Activated CD8-positive, alpha-beta memory T cell treated with anti-CD3 and anti-CD28 coated beads, Interleukin-2, amount 10 ng/mL, durations not matched to agents 7 days and 5 days (primary cell): ENCODE data around the gene APP. TPM values are rescaled to one million over a fixed set of nuclear protein-coding genes. Genes with fewer than 3 reads are reported as not detected.
"Not testable (repeated sequence)": the region's sequence is repeated elsewhere in the genome, so short reads cannot be mapped to it uniquely, and the experiment has no call there.

ENCODE experiments used
- ATAC-seq: fragments of 150-1000 bp; cut with Tn5 transposase; one replicate; pipeline ENCODE4 v1.10.0; 2021; ENCODE audit warnings: moderate library complexity
- CTCF ChIA-PET: fragments of 350-600 bp; sonication (Branson Sonifier 250); formaldehyde crosslinking; loops from one replicate; lab custom pipeline; 2021; ENCODE audit warnings: antibody characterized with exemption; lab: Charles Lee
- DNase-seq: peaks from one replicate; pipeline ENCODE4 v3.0.0-alpha.2; 2020
- H3K27ac Mint-ChIP-seq: one replicate; pipeline ENCODE4 v1.8.0; 2021; ENCODE audit warnings: mild to moderate bottlenecking, mixed read lengths
- H3K27me3 Mint-ChIP-seq: one replicate; pipeline ENCODE4 v1.8.0; 2021; ENCODE audit warnings: mixed read lengths
- H3K36me3 Mint-ChIP-seq: one replicate; pipeline ENCODE4 v1.8.0; 2021; ENCODE audit warnings: mild to moderate bottlenecking, mixed read lengths
- H3K4me1 Mint-ChIP-seq: one replicate; pipeline ENCODE4 v1.8.0; 2021; ENCODE audit warnings: mixed read lengths
- H3K4me3 Mint-ChIP-seq: one replicate; pipeline ENCODE4 v1.8.0; 2021; ENCODE audit warnings: mild to moderate bottlenecking, moderate library complexity, mixed read lengths
- H3K9me3 Mint-ChIP-seq: one replicate; pipeline ENCODE4 v1.8.0; 2022; ENCODE audit warnings: low read depth, mixed read lengths
- total RNA-seq, 2 experiments: library from RNA; stranded (reverse); gene quantifications; one replicate each; pipeline ENCODE4 v1.2.3, GENCODE V29; 2021

Gene APP
- total RNA-seq, 2 experiments from 2014 or later: 11.2 to 25.1 TPM

DNA sequence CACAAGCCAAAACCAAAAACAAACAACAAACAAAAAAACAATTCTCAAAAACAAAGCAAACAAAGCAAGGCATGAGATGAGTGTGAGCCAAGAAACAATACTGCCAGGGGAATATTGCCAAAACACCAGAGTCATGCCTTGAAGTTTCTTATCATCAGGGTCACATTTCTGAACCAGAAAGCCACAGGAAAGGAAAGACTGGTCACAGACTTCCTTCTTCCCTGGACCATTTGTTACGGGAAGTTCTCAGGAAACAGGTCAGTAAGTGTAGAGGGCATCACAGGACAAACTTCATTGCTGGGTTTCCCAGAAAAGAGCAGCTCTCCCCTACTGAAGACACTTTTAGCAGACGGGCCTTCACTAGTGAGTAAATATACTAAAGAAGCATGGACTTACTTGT is 244.6 kb downstream of the APP start:
- CTCF ChIA-PET: no interaction called here

DNA sequence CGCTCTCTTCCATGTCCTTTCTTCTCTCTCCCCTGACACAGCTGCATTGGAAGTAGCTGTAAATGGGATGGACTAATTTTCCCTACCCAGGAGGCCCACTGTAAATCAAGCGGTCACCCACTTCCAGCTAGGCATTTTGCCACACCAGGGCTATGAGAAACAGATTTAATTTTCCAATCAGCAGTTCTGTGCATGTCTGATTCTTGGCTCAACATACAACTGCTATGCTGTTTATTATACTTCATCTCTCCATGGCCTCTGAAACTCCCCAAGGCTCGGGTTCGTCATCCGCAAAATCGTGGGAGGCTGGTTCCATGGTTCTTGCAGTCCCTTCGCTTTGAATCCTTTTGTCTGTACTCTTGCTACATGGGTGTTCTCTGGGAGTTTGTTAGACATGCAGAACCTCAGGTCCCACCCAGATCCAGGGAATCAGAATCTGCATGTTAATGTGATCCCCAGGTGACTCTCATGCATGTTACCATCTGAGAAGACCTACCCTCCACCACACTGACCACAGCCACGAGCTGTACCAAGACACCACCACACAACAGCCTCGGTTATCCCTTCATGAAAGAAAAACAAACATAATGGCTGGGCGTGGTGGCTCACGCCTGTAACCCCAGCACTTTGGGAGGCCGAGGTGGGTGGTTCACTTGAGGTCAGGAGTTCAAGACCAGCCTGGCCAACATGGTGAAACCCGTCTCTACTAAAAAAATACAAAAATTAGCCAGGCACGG is 245.3 kb downstream of the APP start:
- Mint-ChIP-seq H3K4me1 (no peaks in the 10 kb centered on the region), H3K4me3 (no peak overlapping the region), H3K9me3 (no peaks in the 10 kb centered on the region), H3K27ac (no peak overlapping the region), H3K27me3 (no peaks in the 10 kb centered on the region), H3K36me3 (no peaks in the 10 kb centered on the region)
- ATAC-seq (no peak), DNase-seq (no peak)
- CTCF ChIA-PET: no interaction called here

More for the DNA sequence above, 244.6 kb downstream of the APP start:
- no peaks in the 10 kb centered on the region for H3K36me3 Mint-ChIP-seq
- H3K4me3 Mint-ChIP-seq: no peak overlapping the region
- no peaks in the 10 kb centered on the region for H3K4me1 Mint-ChIP-seq
- no peak overlapping the region for H3K27ac Mint-ChIP-seq
- no peaks in the 10 kb centered on the region for H3K27me3 Mint-ChIP-seq
- H3K9me3 Mint-ChIP-seq: no peaks in the 10 kb centered on the region
- DNase-seq (no peak), ATAC-seq (no peak)

DNA sequence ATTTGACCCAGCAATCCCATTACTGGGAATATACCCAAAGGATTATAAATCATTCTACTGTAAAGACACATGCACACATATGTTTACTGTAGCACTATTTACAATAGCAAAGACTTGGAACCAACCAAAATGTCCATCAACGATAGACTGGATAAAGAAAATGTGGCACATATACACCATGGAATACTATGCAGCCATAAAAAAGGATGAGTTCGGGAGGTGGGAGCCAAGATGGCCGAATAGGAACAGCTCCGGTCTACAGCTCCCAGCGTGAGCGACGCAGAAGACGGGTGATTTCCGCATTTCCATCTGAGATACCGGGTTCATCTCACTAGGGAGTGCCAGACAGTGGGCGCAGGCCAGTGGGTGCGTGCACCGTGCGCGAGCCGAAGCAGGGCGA is 252.4 kb downstream of the APP start:
- H3K27ac Mint-ChIP-seq, H3K36me3 Mint-ChIP-seq, ATAC-seq, H3K4me1 Mint-ChIP-seq, H3K27me3 Mint-ChIP-seq, DNase-seq, CTCF ChIA-PET, H3K4me3 Mint-ChIP-seq, H3K9me3 Mint-ChIP-seq: not testable (repeated sequence)

GRCh38 chr21:25916226-25916625 is 254.3 kb downstream of the APP start:
- DNase-seq (no peak), ATAC-seq (no peak)
- H3K27me3 Mint-ChIP-seq: no peaks in the 10 kb centered on the region

GRCh38 chr21:25913479-25913878 is 257.1 kb downstream of the APP start:
- CTCF ChIA-PET: no interaction called here
- Mint-ChIP-seq H3K27ac (no peak overlapping the region), H3K27me3 (no peaks in the 10 kb centered on the region), H3K36me3 (no peaks in the 10 kb centered on the region), H3K4me1 (no peaks in the 10 kb centered on the region), H3K9me3 (peaks cover 1% of the 10 kb centered on the region), H3K4me3 (no peak overlapping the region)
- DNase-seq (no peak), ATAC-seq (no peak)

More at GRCh38 chr21:25916226-25916625, 254.3 kb downstream of the APP start:
- H3K9me3 Mint-ChIP-seq: peaks cover 1% of the 10 kb centered on the region
- CTCF ChIA-PET: no interaction called here
- H3K27ac Mint-ChIP-seq: no peak overlapping the region
- no peak overlapping the region for H3K4me3 Mint-ChIP-seq
- no peaks in the 10 kb centered on the region for H3K4me1 Mint-ChIP-seq
- no peaks in the 10 kb centered on the region for H3K36me3 Mint-ChIP-seq

- Mint-ChIP-seq H3K27ac (no peak overlapping the region), H3K4me3 (no peak overlapping the region), H3K4me1 (no peaks in the 10 kb centered on the region), H3K9me3 (no peaks in the 10 kb centered on the region), H3K36me3 (no peaks in the 10 kb centered on the region), H3K27me3 (no peaks in the 10 kb centered on the region)
- no peak for ATAC-seq
- CTCF ChIA-PET: no interaction called here
- no peak for DNase-seq
Measured at GRCh38 chr21:25912402-25912746, 258.2 kb downstream of the APP start.

GRCh38 chr21:25911730-25912401 is 258.7 kb downstream of the APP start:
- no peak for ATAC-seq
- CTCF ChIA-PET: no interaction called here

DNA sequence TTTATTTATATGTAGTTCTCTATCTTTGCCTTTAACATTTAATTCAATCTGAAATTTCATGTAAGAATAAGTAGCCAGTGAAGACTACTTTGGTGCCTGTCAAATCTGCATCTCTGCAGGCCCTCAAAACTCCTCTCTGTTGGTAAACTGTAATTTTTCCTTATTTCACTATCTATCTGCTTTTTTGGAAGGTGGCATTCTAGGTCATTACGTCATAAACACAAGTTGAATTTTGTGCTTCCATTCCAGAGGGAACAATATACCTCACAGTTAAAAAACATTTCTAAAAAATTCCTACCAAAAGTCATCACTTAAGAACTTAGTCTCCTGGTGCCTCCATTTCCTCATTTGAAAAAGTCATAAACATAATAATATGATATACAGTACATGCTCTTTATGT is 259.8 kb downstream of the APP start:
- ATAC-seq (no peak), DNase-seq (no peak)
- Mint-ChIP-seq H3K4me1 (no peaks in the 10 kb centered on the region), H3K4me3 (no peak overlapping the region), H3K27me3 (no peaks in the 10 kb centered on the region), H3K36me3 (no peaks in the 10 kb centered on the region), H3K9me3 (no peaks in the 10 kb centered on the region), H3K27ac (no peak overlapping the region)
- CTCF ChIA-PET: no interaction called here

More at GRCh38 chr21:25911730-25912401, 258.7 kb downstream of the APP start:
- no peaks in the 10 kb centered on the region for H3K4me1 Mint-ChIP-seq
- H3K9me3 Mint-ChIP-seq: no peaks in the 10 kb centered on the region
- H3K27ac Mint-ChIP-seq: no peak overlapping the region
- H3K36me3 Mint-ChIP-seq: no peaks in the 10 kb centered on the region
- H3K4me3 Mint-ChIP-seq: no peak overlapping the region
- no peaks in the 10 kb centered on the region for H3K27me3 Mint-ChIP-seq
- DNase-seq: no peak

DNA sequence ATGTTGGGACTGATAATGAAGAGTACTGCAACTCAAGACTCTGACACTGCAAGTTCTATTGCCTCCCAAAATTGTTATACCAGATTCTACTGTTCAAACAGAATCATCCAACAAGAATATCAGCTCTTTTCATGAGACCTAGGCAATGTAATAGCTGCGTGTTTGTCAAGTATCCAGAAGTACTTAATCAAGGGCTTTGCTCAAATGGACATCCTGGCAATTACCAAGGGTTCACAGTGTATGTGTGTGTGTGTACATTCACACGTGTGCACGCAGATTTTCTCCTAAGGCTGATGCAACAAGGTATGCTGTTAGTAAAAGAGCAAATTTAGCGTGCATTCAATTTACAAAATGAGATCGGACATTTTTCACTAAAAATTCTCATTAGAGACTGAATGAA is 261.2 kb downstream of the APP start:
- H3K36me3 Mint-ChIP-seq: no peaks in the 10 kb centered on the region
- no peak overlapping the region for H3K27ac Mint-ChIP-seq
- no peaks in the 10 kb centered on the region for H3K27me3 Mint-ChIP-seq
- H3K4me1 Mint-ChIP-seq: no peaks in the 10 kb centered on the region
- CTCF ChIA-PET: no interaction called here
- no peaks in the 10 kb centered on the region for H3K9me3 Mint-ChIP-seq
- ATAC-seq (no peak), DNase-seq (no peak)
- no peak overlapping the region for H3K4me3 Mint-ChIP-seq

DNA sequence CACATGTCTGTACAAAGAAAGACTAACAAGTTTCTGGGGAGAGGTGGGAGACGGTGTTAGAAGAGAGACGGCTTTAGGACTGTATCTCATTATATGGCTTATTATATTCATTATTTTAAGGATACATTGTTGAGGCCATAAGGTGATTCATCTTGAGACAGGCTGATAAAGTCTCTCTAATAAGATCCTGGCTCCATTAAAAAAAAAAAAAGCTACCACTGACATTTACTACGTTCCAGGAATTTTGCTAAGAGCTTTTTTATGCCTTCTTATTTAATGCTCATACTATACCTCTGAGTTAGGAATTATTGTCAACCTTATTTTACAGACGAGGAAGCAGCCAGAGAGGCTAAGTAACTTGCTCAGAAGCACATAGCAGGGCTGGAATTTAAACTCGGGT is 262.1 kb downstream of the APP start:
- Mint-ChIP-seq H3K9me3 (no peaks in the 10 kb centered on the region), H3K36me3 (no peaks in the 10 kb centered on the region), H3K4me1 (no peaks in the 10 kb centered on the region), H3K27ac (no peak overlapping the region), H3K27me3 (no peaks in the 10 kb centered on the region), H3K4me3 (no peak overlapping the region)
- ATAC-seq (no peak), DNase-seq (no peak)
- CTCF ChIA-PET: no interaction called here

- no peak overlapping the region for H3K27ac Mint-ChIP-seq
- H3K36me3 Mint-ChIP-seq: no peaks in the 10 kb centered on the region
- CTCF ChIA-PET: no interaction called here
Measured at GRCh38 chr21:25907573-25908275, 262.8 kb downstream of the APP start.

GRCh38 chr21:25906587-25906986 is 264.0 kb downstream of the APP start:
- no peaks in the 10 kb centered on the region for H3K4me1 Mint-ChIP-seq
- no peak overlapping the region for H3K4me3 Mint-ChIP-seq
- H3K36me3 Mint-ChIP-seq: no peaks in the 10 kb centered on the region
- ATAC-seq (no peak), DNase-seq (no peak)
- CTCF ChIA-PET: no interaction called here
- H3K9me3 Mint-ChIP-seq: no peaks in the 10 kb centered on the region
- H3K27me3 Mint-ChIP-seq: no peaks in the 10 kb centered on the region
- H3K27ac Mint-ChIP-seq: no peak overlapping the region

More at GRCh38 chr21:25907573-25908275, 262.8 kb downstream of the APP start:
- DNase-seq (no peak), ATAC-seq (no peak)
- H3K9me3 Mint-ChIP-seq: no peaks in the 10 kb centered on the region
- H3K27me3 Mint-ChIP-seq: no peaks in the 10 kb centered on the region
- H3K4me3 Mint-ChIP-seq: no peak overlapping the region
- H3K4me1 Mint-ChIP-seq: no peaks in the 10 kb centered on the region

DNA sequence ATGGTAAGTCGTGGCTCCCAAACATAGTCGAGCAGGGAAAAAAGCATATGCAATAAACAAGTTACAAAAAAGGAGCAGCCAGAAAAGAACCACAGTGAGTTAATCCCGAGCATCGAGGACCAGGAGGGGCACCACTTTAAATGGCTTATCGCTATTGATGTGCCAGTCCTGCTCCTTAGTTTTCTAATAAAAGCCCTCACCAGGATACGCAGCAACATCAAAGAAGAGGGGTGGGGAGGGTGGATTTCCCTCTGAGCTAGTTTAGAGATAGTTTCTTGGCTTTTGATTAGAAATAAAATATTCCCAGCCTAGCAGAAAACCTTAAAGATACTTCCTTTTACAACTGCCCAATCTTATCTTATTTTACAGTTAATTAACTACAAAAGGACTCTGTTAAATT is 265.4 kb downstream of the APP start:
- Mint-ChIP-seq H3K27me3 (no peaks in the 10 kb centered on the region), H3K36me3 (no peaks in the 10 kb centered on the region), H3K4me1 (no peaks in the 10 kb centered on the region), H3K9me3 (no peaks in the 10 kb centered on the region), H3K27ac (no peak overlapping the region), H3K4me3 (no peak overlapping the region)
- DNase-seq: no peak
- CTCF ChIA-PET: no interaction called here
- no peak for ATAC-seq
